Mesothelial cell of epicardium (in vitro differentiated cells): ENCODE data around the gene CACNA1E. TPM values are rescaled to one million over a fixed set of nuclear protein-coding genes. Genes with fewer than 3 reads are reported as not detected.

Experiments
- DNase-seq, 2 experiments: peaks; one replicate each; pipeline ENCODE4 v3.0.0; 2021; ENCODE audit warnings: low spot score in 2 of 2; ENCODE audit not compliant: unreplicated experiment in 2 of 2
- H3K27ac Mint-ChIP-seq: 2 replicates; pipeline ENCODE4 v1.8.0; 2021; ENCODE audit warnings: mixed read lengths
- H3K27me3 Mint-ChIP-seq: 2 replicates; pipeline ENCODE4 v1.8.0; 2021; ENCODE audit warnings: low read depth, mixed read lengths
- H3K36me3 Mint-ChIP-seq: 2 replicates; pipeline ENCODE4 v1.8.0; 2021; ENCODE audit warnings: mixed read lengths
- H3K4me1 Mint-ChIP-seq: 2 replicates; pipeline ENCODE4 v1.8.0; 2021; ENCODE audit warnings: mixed read lengths
- H3K4me3 Mint-ChIP-seq: 2 replicates; pipeline ENCODE4 v1.8.0; 2021; ENCODE audit warnings: mild to moderate bottlenecking, moderate library complexity, mixed read lengths
- H3K9me3 Mint-ChIP-seq: 2 replicates; pipeline ENCODE4 v1.8.0; 2021; ENCODE audit warnings: mixed read lengths
- CTCF ChIP-seq: fragments of 200-600 bp; sonication (generic); IDR thresholded peaks from one replicate; pipeline ENCODE4 v1.5.0; 2021; ENCODE audit warnings: antibody characterized with exemption; ENCODE audit not compliant: unreplicated experiment
- total RNA-seq: library from RNA; stranded (reverse); gene quantifications from 3 replicates; pipeline ENCODE4 v1.2.1, GENCODE V29; 2021

CACNA1E gene
- total RNA-seq, 1 donor from 2014 or later: 0.60 TPM

GRCh38 chr1:181669246-181669645 lies 185.9 kb downstream of the CACNA1E start:
- Mint-ChIP-seq H3K4me3 (no peak overlapping the region), H3K36me3 (no peaks in the 10 kb centered on the region), H3K27ac (no peak overlapping the region), H3K4me1 (no peaks in the 10 kb centered on the region), H3K27me3 (peaks cover 16% of the 10 kb centered on the region), H3K9me3 (peaks cover 6% of the 10 kb centered on the region)
- DNase-seq: no peak
- no peak for TF ChIP-seq CTCF

GRCh38 chr1:181674617-181675016 lies 191.3 kb downstream of the CACNA1E start:
- TF ChIP-seq CTCF: no peak
- H3K27me3 Mint-ChIP-seq: peaks cover 33% of the 10 kb centered on the region
- H3K27ac Mint-ChIP-seq: no peak overlapping the region

GRCh38 chr1:181675091-181675917 lies 192.0 kb downstream of the CACNA1E start:
- Mint-ChIP-seq H3K36me3 (no peaks in the 10 kb centered on the region), H3K27ac (no peak overlapping the region), H3K27me3 (peaks cover 38% of the 10 kb centered on the region), H3K4me3 (no peak overlapping the region), H3K4me1 (no peaks in the 10 kb centered on the region), H3K9me3 (peaks cover 6% of the 10 kb centered on the region)
- no peak for DNase-seq
- no peak for TF ChIP-seq CTCF

More at GRCh38 chr1:181674617-181675016, 191.3 kb downstream of the CACNA1E start:
- peaks cover 6% of the 10 kb centered on the region for H3K9me3 Mint-ChIP-seq
- no peak for DNase-seq
- no peaks in the 10 kb centered on the region for H3K36me3 Mint-ChIP-seq
- no peaks in the 10 kb centered on the region for H3K4me1 Mint-ChIP-seq
- H3K4me3 Mint-ChIP-seq: no peak overlapping the region

GRCh38 chr1:181675918-181676190 lies 192.5 kb downstream of the CACNA1E start:
- H3K9me3 Mint-ChIP-seq: peaks cover 6% of the 10 kb centered on the region
- H3K36me3 Mint-ChIP-seq: no peaks in the 10 kb centered on the region
- DNase-seq: no peak
- no peak overlapping the region for H3K4me3 Mint-ChIP-seq
- peaks cover 44% of the 10 kb centered on the region for H3K27me3 Mint-ChIP-seq
- TF ChIP-seq CTCF: no peak
- no peaks in the 10 kb centered on the region for H3K4me1 Mint-ChIP-seq
- no peak overlapping the region for H3K27ac Mint-ChIP-seq

GRCh38 chr1:181676269-181676668 lies 193.0 kb downstream of the CACNA1E start:
- H3K27me3 Mint-ChIP-seq: peaks cover 47% of the 10 kb centered on the region
- no peaks in the 10 kb centered on the region for H3K36me3 Mint-ChIP-seq
- DNase-seq: no peak
- H3K9me3 Mint-ChIP-seq: peaks cover 6% of the 10 kb centered on the region
- no peak overlapping the region for H3K4me3 Mint-ChIP-seq
- no peak overlapping the region for H3K27ac Mint-ChIP-seq
- H3K4me1 Mint-ChIP-seq: no peaks in the 10 kb centered on the region
- TF ChIP-seq CTCF: no peak
